Amygdala (tissue), 56 donors: ENCODE results near the gene DNAAF2.
"Not testable (repeated sequence)": the region's sequence is repeated elsewhere in the genome, so short reads cannot be mapped to it uniquely, and the experiment has no call there.

Source experiments
- DNase-seq, 56 donors: peaks; one replicate each; lab custom pipeline; 2025; lab: John Stamatoyannopoulos, UW

DNAAF2 gene

DNA sequence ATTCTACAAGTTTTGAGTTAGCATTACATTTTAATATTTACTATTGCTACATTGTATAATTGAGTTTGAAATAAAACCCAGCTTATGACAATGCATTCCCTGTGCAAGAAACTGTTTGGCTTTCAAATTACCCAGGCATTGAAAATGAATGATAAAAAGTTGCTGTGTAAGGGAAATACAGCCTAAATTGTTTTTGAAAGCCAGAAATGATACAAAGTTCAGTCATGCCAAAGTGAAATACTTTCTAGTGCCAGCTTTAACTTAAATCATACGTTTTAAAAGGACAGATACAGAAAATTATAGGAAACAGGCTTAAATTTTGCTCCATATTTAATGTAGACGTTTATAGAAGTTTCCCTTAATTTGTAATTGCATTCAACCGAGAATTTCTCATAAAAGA is 11.7 kb downstream of the DNAAF2 start:
- no peak for DNase-seq

DNA sequence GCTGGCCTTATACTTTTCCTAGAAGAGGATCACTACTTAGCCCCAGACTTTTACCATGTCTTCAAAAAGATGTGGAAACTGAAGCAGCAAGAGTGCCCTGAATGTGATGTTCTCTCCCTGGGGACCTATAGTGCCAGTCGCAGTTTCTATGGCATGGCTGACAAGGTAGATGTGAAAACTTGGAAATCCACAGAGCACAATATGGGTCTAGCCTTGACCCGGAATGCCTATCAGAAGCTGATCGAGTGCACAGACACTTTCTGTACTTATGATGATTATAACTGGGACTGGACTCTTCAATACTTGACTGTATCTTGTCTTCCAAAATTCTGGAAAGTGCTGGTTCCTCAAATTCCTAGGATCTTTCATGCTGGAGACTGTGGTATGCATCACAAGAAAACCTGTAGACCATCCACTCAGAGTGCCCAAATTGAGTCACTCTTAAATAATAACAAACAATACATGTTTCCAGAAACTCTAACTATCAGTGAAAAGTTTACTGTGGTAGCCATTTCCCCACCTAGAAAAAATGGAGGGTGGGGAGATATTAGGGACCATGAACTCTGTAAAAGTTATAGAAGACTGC is 12.9 kb downstream of the DNAAF2 start:
- no peak for DNase-seq

DNA sequence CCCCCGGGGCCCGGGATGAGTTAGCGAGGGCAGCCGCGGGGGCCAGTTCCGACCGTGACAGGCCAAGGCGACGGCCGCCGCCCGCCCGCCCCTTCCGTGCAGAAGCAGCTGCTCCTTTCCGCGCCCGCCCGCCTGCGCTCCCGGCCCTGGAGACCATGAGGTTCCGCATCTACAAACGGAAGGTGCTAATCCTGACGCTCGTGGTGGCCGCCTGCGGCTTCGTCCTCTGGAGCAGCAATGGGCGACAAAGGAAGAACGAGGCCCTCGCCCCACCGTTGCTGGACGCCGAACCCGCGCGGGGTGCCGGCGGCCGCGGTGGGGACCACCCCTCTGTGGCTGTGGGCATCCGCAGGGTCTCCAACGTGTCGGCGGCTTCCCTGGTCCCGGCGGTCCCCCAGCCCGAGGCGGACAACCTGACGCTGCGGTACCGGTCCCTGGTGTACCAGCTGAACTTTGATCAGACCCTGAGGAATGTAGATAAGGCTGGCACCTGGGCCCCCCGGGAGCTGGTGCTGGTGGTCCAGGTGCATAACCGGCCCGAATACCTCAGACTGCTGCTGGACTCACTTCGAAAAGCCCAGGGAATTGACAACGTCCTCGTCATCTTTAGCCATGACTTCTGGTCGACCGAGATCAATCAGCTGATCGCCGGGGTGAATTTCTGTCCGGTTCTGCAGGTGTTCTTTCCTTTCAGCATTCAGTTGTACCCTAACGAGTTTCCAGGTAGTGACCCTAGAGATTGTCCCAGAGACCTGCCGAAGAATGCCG is 13.7 kb downstream of the DNAAF2 start:
- peak in 35 of 56 donors; percentile 11 to 73 (median 50) for DNase-seq

DNA sequence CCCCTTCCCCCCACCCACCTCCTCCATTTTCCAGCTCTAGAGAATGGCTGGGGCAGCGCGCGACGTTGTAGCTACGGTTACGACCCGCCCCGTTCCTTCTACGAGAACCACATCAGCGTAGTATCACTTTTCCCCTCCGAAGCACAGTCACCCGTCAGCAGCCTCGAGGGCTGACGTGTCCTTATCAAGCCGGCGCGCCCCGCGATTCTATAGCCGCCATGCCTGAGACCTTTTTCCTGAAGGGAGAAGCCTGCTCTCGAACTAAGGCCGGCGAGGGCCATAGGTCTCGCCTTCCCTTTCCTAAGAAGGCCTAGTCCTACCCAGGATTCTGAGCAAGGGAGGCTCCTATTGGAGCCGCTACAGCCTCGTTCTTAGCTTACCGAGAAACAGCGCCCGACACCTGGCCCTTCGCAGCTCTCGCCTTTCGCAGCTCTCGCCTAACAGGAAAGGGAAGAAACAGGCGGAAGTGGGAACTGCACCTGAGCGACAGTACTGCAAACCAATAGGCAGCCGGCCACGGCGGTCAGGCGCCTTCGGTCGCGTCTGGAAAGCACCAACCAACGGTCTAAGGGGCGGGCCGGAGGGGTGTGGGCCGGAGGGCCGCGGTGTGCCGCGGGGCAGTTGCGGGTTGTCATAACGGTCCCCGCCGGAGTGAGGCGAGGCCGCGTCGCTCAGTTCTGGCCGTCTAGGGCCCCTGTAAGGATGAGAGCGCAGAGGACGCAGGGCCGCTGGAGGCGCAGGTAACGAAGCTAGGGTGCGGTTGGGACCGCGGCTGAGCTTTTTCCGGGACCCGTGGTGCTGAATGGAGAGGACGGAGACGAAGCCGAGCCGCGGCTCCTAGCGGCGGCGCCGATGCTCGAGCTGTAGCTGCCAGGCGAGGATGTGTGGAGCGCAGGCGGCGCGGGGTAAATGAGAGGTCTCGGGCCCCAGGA is 14.6 kb downstream of the DNAAF2 start, which contains the start of the genes MGAT2 and RPL36AL:
Gene MGAT2 (plus strand): TSS at position 618 of the 932 bp plus-strand sequence. CDS start 470 bp downstream, outside the sequence.
Gene RPL36AL (minus strand): TSS at position 445 of the 932 bp plus-strand sequence. CDS start 1,522 bp downstream, outside the sequence.
- peak; percentile 53 to 98 (median 96) for DNase-seq

DNA sequence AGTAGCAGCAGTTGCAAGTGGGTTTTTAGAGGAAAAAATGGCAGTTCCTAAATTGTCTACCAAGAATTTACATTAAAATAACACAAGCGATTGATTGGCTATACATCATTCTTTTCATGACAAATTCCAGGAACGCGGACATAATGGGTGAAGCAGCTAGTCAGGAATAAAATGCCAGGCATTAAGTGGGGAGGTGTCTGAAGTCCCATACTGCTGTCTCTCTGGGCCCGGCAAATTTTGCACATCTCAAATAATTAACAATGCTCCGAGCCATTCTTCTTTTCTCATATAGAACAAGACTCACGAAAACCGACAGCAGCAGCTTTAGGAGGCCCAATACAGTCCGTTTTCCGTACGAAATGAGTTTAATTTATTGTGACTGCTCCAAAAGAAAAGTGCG is 15.3 kb downstream of the DNAAF2 start:
- no peak for DNase-seq

DNA sequence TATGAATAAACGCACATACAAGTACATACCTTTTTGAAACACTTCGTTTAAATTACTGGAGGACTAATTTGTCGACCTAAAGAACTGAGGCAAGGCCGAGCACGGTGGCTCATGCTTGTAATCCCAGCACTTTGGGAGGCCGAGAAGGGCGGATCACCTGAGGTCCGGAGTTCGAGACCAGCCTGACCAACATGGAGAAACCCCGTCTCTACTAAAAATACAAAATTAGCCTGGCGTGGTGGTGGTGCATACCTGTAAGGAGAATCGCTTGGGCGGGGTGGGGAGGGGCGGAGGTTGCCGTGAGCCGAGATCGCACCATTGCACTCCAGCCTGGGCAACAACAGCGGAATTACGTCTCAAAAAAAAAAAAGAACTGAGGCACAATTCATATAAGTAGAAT is 15.8 kb downstream of the DNAAF2 start:
- DNase-seq = not testable (repeated sequence)

DNA sequence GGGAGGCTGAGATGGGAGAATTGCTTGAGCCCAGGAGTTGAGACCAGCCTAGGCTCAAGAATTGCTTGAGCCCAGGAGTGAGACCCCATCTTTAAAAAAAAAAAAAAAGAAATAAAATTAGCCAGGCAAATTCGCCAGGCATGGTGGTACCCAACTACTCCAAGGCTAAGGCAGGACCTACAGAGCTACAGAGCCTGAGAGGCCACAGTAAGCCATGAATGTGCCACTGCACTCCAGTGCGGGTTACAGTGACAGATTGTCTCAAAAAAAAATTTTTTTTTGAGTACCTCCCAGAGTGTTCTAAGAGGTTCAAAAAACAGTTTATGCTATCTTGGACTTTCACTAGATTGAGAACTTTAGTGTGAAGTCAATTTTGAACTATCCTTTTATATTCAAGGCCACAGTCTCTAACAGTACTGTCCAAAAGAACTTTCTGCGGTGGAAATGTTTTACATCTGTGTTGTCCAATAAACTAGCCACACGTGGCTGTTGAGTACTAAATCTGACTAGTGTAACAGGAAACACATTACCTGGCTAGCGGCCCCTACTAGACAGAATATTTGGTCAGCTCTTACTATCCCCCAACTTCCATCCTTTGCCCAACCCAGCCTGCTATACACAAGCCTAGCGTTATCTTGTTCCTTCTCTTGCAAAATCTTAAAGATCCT is 17.1 kb downstream of the DNAAF2 start:
- DNase-seq = no peak

DNA sequence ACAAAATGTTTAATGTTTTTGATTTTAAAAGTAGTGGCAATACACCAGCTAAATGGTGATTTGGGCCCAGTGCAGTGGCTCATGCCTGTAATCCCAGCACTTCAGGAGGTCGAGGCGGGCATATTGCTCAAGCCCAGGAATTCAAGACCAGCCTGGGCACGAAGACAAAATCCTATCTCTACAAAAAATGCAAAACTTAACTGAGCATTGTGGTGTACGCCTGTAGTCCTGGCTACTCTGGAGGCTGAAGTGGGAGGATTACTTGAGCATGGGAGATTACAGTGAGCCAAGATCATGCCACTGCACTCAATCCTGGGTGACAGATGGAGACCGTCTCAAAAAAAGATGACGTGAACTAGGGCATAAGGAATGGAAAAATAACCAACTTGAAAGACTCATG is 19.3 kb downstream of the DNAAF2 start:
- no peak for DNase-seq

DNA sequence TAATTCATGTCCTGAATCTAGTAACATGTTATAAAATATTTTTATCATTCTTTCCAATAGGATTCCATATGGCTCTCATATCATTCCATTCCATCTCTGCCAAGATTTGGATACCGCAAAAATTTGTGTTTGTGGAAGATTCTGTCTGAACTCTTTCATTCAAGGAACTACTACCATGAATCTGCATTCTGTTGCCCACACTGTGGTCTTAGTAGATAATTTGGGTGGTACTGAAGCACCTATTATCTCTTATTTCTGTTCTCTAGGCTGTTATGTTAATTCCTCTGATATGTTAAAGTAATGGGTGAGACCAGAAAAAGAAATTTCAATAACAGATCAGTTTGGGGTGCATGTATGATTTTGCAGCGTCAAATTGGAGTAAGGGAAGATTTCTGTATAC is 20.8 kb downstream of the DNAAF2 start:
- no peak for DNase-seq

DNA sequence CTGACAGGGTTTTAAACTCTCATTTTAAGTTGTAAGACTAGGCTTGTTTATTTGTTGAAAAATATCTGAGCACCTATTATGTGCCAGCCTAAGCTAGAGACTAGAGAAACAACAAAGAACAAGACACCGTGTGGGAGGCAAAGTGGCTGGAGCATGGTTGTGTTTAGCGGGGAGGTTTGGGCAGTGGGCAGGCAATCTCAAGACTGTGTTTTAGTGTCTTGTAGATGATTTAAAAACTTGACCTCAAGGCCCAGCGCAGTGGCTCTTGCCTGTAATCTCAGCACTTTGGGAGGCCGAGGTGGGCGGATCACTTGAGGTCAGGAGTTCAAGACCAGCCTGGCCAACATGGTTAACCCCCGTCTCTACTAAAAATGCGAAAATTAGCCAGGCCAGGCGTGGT is 22.4 kb downstream of the DNAAF2 start:
- DNase-seq = no peak

DNA sequence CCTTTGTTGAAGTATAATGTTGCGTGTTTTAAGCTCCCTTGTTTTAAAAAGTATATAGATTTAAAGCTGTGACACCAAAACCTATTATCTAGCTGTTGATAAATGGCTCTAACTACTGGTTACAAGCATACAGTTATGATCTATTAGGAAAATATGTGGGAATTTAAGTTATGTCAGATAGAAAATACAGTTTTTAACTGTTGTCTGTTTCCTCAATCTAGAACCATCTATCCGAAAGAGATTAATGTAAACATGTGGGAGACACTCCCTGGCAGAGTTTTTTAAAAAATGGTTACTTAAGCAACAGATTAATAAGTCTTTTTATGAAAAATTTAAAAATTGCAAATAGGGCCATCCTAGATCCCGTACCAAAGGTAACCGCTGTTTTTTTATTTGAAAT is 22.8 kb downstream of the DNAAF2 start:
- no peak for DNase-seq

DNA sequence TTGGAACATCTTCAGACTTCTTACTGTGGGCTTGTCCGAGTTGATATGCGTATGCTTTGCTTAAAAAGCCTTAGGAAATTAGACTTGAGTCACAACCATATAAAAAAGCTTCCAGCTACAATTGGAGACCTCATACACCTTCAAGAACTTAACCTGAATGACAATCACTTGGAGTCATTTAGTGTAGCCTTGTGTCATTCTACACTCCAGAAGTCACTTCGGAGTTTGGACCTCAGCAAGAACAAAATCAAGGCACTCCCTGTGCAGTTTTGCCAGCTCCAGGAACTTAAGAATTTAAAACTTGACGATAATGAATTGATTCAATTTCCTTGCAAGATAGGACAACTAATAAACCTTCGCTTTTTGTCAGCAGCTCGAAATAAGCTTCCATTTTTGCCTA is 27.5 kb downstream of the DNAAF2 start:
- DNase-seq = no peak

DNA sequence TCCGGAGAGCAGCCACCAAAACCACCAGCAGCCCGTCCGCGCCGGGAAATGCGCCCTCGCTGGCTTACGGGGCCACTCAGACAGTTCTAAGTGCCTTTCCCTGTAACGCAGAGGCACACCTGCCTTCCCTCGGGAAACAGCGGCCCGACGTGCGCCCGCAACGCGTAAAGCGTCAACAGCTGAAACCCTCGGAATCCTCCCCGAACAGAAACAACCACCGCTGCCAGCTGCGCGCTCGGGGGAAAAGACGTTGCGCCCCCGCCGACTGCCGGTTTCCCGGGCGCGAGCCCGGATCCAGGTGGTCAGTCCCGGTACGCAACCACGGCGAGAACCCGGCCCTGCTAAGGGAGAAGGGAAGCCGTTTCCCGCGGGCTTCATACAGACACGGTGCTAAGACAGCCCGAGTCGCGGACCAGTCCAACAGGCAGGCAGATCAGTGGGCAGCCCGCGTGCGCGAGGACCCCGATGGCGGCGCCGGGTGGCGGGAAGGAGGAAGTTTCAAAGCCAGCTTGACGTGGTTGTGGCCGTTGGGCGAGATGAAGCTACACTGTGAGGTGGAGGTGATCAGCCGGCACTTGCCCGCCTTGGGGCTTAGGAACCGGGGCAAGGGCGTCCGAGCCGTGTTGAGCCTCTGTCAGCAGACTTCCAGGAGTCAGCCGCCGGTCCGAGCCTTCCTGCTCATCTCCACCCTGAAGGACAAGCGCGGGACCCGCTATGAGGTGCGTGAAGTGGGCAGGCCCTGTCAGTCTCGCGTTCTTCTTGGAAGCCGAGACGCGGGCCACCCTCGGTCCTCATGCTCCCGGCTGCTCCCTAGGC is 36.4 kb downstream of the DNAAF2 start, which contains the start of gene LRR1:
Gene LRR1 (plus strand): TSS at position 456 of the 816 bp plus-strand sequence. CDS start 81 bp downstream, at position 537.
- DNase-seq = peak; percentile 3 to 90 (median 62)

DNA sequence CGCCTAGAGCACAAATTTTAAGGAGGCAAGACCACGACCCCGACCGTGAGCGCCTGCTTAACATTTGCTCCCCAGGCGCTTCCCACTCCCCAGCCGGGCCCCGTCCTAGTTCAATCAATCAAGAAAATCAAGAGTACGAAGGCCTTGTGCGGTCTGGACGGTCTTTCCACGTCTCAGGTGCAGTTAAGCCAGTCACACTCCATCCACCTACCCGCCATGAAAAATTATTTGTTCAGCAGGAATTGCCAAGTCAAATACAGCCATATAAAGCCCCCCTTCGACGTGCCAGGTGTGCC is 36.9 kb downstream of the DNAAF2 start:
- peak in 3 of 56 donors; percentile 15 to 31 (median 21) for DNase-seq

DNA sequence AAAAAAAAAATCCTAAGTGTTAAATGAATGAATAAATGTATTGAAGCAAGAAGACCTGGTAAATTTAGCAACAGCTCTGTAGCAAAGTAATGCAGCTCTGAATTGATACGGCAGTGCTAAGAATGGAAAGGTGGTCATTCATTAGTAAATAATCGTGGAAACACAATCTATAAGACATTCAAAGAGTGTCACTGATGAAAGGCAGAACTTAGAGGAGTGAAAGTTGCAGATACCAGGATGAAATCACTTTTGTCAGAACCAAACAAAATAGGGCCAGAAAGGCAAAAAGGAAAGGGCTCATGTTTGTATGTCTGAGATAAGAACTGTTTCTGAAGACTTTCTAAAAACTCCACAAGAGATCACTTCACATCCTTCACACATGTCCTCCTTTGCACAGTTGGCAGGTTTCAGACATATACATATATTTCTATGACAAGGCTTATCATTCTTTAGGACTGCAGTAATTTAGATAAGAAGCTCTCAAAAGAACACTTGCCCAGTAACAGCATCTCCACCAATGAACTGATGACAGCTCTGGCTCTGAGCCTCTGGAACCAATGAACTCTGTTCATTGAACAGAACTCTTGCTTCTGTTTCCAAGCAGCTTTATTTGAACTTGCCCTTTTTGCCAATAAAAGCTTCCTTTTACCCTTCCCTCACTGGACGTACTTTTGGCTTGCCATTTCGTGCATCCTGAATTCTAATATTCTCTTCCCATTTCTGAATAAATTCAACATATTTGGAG is 40.5 kb downstream of the DNAAF2 start:
- DNase-seq = peak in 5 of 56 donors; percentile 1 to 24 (median 10)

DNA sequence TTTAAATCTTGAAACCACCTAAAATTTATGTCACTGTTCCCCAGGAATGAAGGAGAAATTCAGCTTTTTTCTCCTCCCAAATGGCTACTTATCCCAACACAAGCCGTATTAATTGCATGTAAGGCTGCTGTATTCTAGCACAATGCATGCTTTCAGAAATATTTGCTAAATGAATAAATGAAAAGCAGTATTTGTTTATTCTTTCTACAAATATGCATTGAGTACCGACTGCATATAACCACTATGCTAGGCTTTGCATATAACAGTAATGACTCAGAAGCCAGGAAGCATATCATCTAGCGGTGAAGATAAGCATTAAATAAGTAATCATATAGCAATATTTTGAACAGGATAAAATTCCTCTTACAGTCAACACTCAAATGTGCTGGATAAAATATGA is 42.0 kb downstream of the DNAAF2 start:
- DNase-seq = no peak

DNA sequence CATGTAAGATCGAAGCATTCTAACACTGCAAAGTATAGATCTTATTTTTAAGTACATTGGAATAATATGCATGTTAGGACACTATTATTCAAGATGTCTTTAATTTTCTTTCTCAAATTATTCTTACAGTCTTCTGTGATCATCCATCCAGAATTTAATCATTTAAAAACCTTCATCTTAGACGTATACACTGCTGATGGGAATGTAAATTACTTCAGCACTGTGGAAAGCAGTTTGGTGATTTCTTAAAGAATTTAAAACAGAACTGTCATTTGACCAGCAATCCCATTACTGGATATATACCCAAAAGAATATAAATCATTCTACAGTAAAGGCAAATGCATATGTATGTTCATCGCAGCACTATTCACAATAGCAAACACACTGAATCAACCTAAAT is 45.7 kb downstream of the DNAAF2 start:
- DNase-seq = no peak

DNA sequence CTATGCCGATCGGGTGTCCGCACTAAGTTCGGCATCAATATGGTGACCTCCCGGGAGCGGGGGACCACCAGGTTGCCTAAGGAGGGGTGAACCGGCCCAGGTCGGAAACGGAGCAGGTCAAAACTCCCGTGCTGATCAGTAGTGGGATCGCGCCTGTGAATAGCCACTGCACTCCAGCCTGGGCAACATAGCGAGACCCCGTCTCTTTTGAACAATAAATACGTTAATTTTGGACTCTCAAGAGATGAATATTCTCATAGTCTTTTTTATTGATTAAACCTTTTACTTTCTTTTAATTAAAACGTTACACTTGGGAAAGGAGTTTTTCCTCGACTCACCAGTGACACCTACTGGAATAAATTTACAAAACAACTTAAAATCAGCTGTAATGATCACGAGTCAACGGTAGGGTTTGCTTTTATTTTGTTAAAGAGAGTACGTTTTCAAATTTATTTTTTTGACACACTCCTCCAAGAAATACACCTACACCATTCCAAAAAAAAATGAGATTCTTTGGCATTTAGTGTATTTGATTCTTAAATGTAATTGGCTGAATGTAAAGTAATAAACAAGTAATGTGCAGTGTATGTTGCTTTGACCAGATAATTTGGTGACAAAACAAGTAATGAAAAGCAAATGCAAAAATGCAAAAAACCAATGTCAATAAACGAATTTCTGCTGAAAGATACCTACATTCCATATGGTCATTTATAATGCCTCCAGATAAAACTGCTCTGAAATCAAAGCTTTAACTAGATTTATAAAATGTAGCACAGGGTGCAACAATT is 48.2 kb downstream of the DNAAF2 start:
- peak in 9 of 56 donors; percentile 10 to 53 (median 38) for DNase-seq
